Transverse colon (tissue), 4 donors: ENCODE results near the gene GPR162. TPM values are rescaled to one million over a fixed set of nuclear protein-coding genes. Genes with fewer than 3 reads are reported as not detected.

ENCODE experiments used
- DNase-seq: peaks from one replicate; pipeline ENCODE4 v3.0.0-alpha.2; 2019
- H3K27ac ChIP-seq, 4 donors: fragments of 200-600 bp; sonication (generic); 2 replicates each; pipeline ENCODE4 v1.5.1; 2016 to 2018; ENCODE audit warnings: inconsistent platforms in 4 of 4
- H3K27me3 ChIP-seq: fragments of 200-600 bp; sonication (generic); 2 replicates; pipeline ENCODE4 v1.5.1; 2017; ENCODE audit warnings: inconsistent platforms
- H3K36me3 ChIP-seq, 4 donors: fragments of 200-600 bp; sonication (generic); 2 replicates each; pipeline ENCODE4 v1.5.1; 2017 to 2019; ENCODE audit warnings: inconsistent platforms in 4 of 4
- H3K4me1 ChIP-seq, 4 donors: fragments of 200-600 bp; sonication (generic); 2 replicates each; pipeline ENCODE4 v1.5.1; 2017 to 2020; ENCODE audit warnings: inconsistent platforms in 4 of 4
- H3K4me3 ChIP-seq, 4 donors: fragments of 200-600 bp; sonication (generic); 1 replicate in 1 of 4; 2 replicates in 3 of 4; pipeline versions ENCODE4 v1.5.1 to v1.6.1; 2017 to 2019; ENCODE audit warnings: inconsistent platforms in 4 of 4
- H3K9me3 ChIP-seq, 2 donors: fragments of 200-600 bp; sonication (generic); 2 replicates each; pipeline ENCODE4 v1.5.1; 2017 to 2019; ENCODE audit warnings: inconsistent platforms in 2 of 2
- CTCF ChIP-seq, 5 experiments: fragments of 200-600 bp in 3 of 5; fragments of 450-650 bp in 2 of 5; sonication (generic) in 3 of 5; IDR thresholded peaks; 1 replicate in 2 of 5; 2 replicates in 3 of 5; pipeline ENCODE4 v1.5.1; 2016 to 2017; ENCODE audit warnings: antibody characterized with exemption in 5 of 5, inconsistent platforms in 3 of 5, mild to moderate bottlenecking in 2 of 5, moderate library complexity in 1 of 5
- EP300 ChIP-seq: sonication (generic); formaldehyde crosslinking; IDR thresholded peaks from one replicate; pipeline ENCODE4 v1.6.1; 2017; ENCODE audit warnings: antibody characterized with exemption, low read depth
- POLR2A ChIP-seq: fragments of 450-650 bp; IDR thresholded peaks from one replicate; pipeline ENCODE4 v1.6.1; 2016; ENCODE audit warnings: antibody characterized with exemption, mild to moderate bottlenecking, moderate library complexity
- POLR2AphosphoS5 ChIP-seq, 3 donors: sonication (generic); formaldehyde crosslinking; IDR thresholded peaks; one replicate each; pipeline ENCODE4 v1.6.1; 2016; ENCODE audit warnings: antibody characterized with exemption in 3 of 3
- WGBS, 2 donors: methylation state at CpG; one replicate each; pipeline ENCODE4 v1.1.5; 2018; ENCODE audit warnings: low coverage in 1 of 2; 5-methylcytosine and 5-hydroxymethylcytosine counted together
- in situ Hi-C, 4 donors: fragments of 200-750 bp; cut with MboI; loops; one replicate each; pipeline versions ENCODE4 v1.15.0 to v1.15.1; 2017; ENCODE audit warnings: low sequenced_read_pairs in 3 of 4, low pct_ligation_motif_present in 1 of 4, low pct_unique_long_range_greater_than_20kb in 1 of 4
- intact Hi-C: fragments of 100-400 bp; cut with DNase I; formaldehyde crosslinking; loops from one replicate; pipeline ENCODE4 v1.15.1; 2023; ENCODE audit warnings: low total_unique reads
- total RNA-seq, 4 donors: library from RNA; depleted of rRNA; stranded (reverse); fragments of >200 nt; gene quantifications; one replicate each; pipeline ENCODE4 v1.1.0, GENCODE V29; 2016

GPR162 gene
- total RNA-seq, 4 donors from 2014 or later, result 3.0 to 6.4 (median 3.1) TPM; not detected in 1

GRCh38 chr12:6858799-6859198, 37.2 kb downstream of the GPR162 start:
- H3K4me1 ChIP-seq, result peaks cover 0 to 3% (median under 1%) of the 10 kb centered on the region in 4 donors
- H3K36me3 ChIP-seq, result peaks cover 0 to 64% (median 27%) of the 10 kb centered on the region in 4 donors
- in situ Hi-C loops (no loop called here), intact Hi-C loops (no loop called here)
- no peaks in the 10 kb centered on the region for H3K9me3 ChIP-seq
- DNase-seq, result no peak
- TF ChIP-seq POLR2AphosphoS5 (IDR thresholded peaks at IDR 0.05) (no peak), CTCF (IDR thresholded peaks at IDR 0.05) (no peak), EP300 (no peak), POLR2A (no peak)
- WGBS, 2 donors, result 93 to 100% methylated on average over 1 to 2 of the region's 2 CpGs
- H3K27ac ChIP-seq, result no peak overlapping the region
- H3K27me3 ChIP-seq, result no peaks in the 10 kb centered on the region
- no peak overlapping the region for H3K4me3 ChIP-seq

DNA sequence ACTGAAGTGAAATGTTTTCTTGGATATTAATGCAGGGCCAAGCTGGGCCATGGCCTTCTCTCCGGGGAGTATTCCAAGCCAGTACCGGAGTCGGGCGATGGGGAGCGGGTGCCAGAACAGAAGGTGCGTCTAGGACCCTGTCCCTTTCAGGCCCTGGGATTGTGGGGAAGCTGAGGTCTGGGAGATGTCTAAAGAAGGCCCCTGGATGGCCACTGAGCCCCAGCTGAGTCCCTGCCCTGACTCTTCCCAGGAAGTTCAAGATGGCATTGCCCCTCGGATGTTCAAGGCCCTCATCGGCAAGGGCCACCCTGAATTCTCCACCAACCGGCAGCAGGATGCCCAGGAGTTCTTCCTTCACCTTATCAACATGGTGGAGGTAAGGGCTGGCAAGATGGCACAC, 38.5 kb downstream of the GPR162 start:
- no peaks in the 10 kb centered on the region for H3K27me3 ChIP-seq
- DNase-seq, result no peak
- TF ChIP-seq EP300, result no peak
- TF ChIP-seq POLR2A, result no peak
- no peak for TF ChIP-seq CTCF (IDR thresholded peaks at IDR 0.05)
- TF ChIP-seq POLR2AphosphoS5 (IDR thresholded peaks at IDR 0.05), result no peak
- H3K9me3 ChIP-seq, result no peaks in the 10 kb centered on the region
- H3K27ac ChIP-seq, result no peak overlapping the region
- WGBS, 2 donors, result 96% methylated on average over 9 of the region's 9 CpGs; no CpG with 5 or more reads in 1 of the 2 donors
- intact Hi-C loops (no loop called here), in situ Hi-C loops (no loop called here)
- H3K4me3 ChIP-seq, result no peak overlapping the region
- H3K36me3 ChIP-seq, result peaks cover 0 to 64% (median 27%) of the 10 kb centered on the region in 4 donors
- H3K4me1 ChIP-seq, result no peaks in the 10 kb centered on the region

- peaks cover 0 to 64% (median 27%) of the 10 kb centered on the region in 4 donors for H3K36me3 ChIP-seq
These were observed 39.3 kb downstream of the GPR162 start for GRCh38 chr12:6860942-6861341.

GRCh38 chr12:6861391-6861790, 39.8 kb downstream of the GPR162 start:
- TF ChIP-seq CTCF (IDR thresholded peaks at IDR 0.05), result no peak
- no peak for TF ChIP-seq POLR2AphosphoS5 (IDR thresholded peaks at IDR 0.05)
- no peak for TF ChIP-seq POLR2A
- TF ChIP-seq EP300, result no peak
- Histone ChIP-seq H3K4me1 (peaks cover 0 to under 1% (median 0%) of the 10 kb centered on the region in 4 donors), H3K9me3 (no peaks in the 10 kb centered on the region), H3K4me3 (no peak overlapping the region), H3K36me3 (peaks cover 0 to 64% (median 26%) of the 10 kb centered on the region in 4 donors), H3K27me3 (no peaks in the 10 kb centered on the region), H3K27ac (no peak overlapping the region)
- intact Hi-C loops (no loop called here), in situ Hi-C loops (no loop called here)
- WGBS, 2 donors, result 89% methylated on average over 8 of the region's 9 CpGs; no CpG with 5 or more reads in 1 of the 2 donors
- no peak for DNase-seq

More at GRCh38 chr12:6860942-6861341, 39.3 kb downstream of the GPR162 start:
- no peak overlapping the region for H3K27ac ChIP-seq
- in situ Hi-C loops, result no loop called here
- no peak for TF ChIP-seq EP300
- TF ChIP-seq POLR2AphosphoS5 (IDR thresholded peaks at IDR 0.05), result no peak
- no peak for TF ChIP-seq POLR2A
- TF ChIP-seq CTCF (IDR thresholded peaks at IDR 0.05), result no peak
- H3K4me1 ChIP-seq, result no peaks in the 10 kb centered on the region
- no peak for DNase-seq
- no peaks in the 10 kb centered on the region for H3K9me3 ChIP-seq
- no peak overlapping the region for H3K4me3 ChIP-seq
- intact Hi-C loops, result no loop called here
- H3K27me3 ChIP-seq, result no peaks in the 10 kb centered on the region
- WGBS, 2 donors, result 93 to 96% methylated on average over 2 to 7 of the region's 7 CpGs
